Thyroid gland (tissue), 4 donors: ENCODE data around the gene SFXN5. TPM values are rescaled to one million over a fixed set of nuclear protein-coding genes. Genes with fewer than 3 reads are reported as not detected.
A peak's percentile ranks its signal among the peaks of the same experiment; 100 is the strongest.

Experiments
- DNase-seq, 2 donors: peaks; one replicate each; pipeline ENCODE4 v3.0.0-alpha.2; 2019
- H3K27ac ChIP-seq, 3 donors: fragments of 200-600 bp; sonication (generic); 1 replicate in 2 of 3; 2 replicates in 1 of 3; pipeline ENCODE4 v1.5.1; 2016 to 2019; ENCODE audit warnings: mild to moderate bottlenecking in 1 of 3, moderate library complexity in 1 of 3
- H3K27me3 ChIP-seq: fragments of 200-600 bp; sonication (generic); one replicate; pipeline ENCODE4 v1.5.1; 2019
- H3K36me3 ChIP-seq, 2 donors: fragments of 200-600 bp; sonication (generic); one replicate each; pipeline ENCODE4 v1.5.1; 2016 to 2019
- H3K4me1 ChIP-seq, 2 donors: fragments of 200-600 bp; sonication (generic); one replicate each; pipeline ENCODE4 v1.5.1; 2017 to 2019
- H3K4me3 ChIP-seq, 3 donors: fragments of 200-600 bp; sonication (generic); replicated peaks in 1 of 3; 1 replicate in 2 of 3; 2 replicates in 1 of 3; pipeline ENCODE4 v1.5.1; 2016; ENCODE audit warnings: mild to moderate bottlenecking in 1 of 3
- H3K9me3 ChIP-seq: fragments of 200-600 bp; sonication (generic); one replicate; pipeline ENCODE4 v1.5.1; 2017
- POLR2A ChIP-seq, 2 donors: fragments of 450-650 bp; IDR thresholded peaks; one replicate each; pipeline ENCODE4 v1.6.1; 2017; ENCODE audit warnings: antibody characterized with exemption in 2 of 2, mild to moderate bottlenecking in 2 of 2, moderate library complexity in 1 of 2
- WGBS, 2 donors: methylation state at CpG; one replicate each; pipeline ENCODE4 v1.1.5; 2017; 5-methylcytosine and 5-hydroxymethylcytosine counted together
- intact Hi-C: fragments of 100-400 bp; cut with DNase I; formaldehyde crosslinking; loops from one replicate; pipeline ENCODE4 v1.15.1; 2023
- total RNA-seq, 4 donors: library from RNA; depleted of rRNA; stranded (reverse); fragments of >200 nt; gene quantifications; one replicate each; pipeline ENCODE4 v1.2.3, GENCODE V29; 2016
- TF ChIP-seq, protein P1 (sequence below), 6 experiments: fragments of 200-600 bp in 3 of 6; fragments of 450-650 bp in 3 of 6; sonication (generic) in 3 of 6; IDR thresholded peaks; one replicate each; pipeline ENCODE4 v1.5.1; 2016 to 2019; ENCODE audit warnings: antibody characterized with exemption in 6 of 6, mild to moderate bottlenecking in 2 of 6, inconsistent platforms in 1 of 6, moderate library complexity in 1 of 6

Gene SFXN5
- total RNA-seq, 4 donors from 2014 or later: 10.3 to 17.2 (median 16.5) TPM

DNA sequence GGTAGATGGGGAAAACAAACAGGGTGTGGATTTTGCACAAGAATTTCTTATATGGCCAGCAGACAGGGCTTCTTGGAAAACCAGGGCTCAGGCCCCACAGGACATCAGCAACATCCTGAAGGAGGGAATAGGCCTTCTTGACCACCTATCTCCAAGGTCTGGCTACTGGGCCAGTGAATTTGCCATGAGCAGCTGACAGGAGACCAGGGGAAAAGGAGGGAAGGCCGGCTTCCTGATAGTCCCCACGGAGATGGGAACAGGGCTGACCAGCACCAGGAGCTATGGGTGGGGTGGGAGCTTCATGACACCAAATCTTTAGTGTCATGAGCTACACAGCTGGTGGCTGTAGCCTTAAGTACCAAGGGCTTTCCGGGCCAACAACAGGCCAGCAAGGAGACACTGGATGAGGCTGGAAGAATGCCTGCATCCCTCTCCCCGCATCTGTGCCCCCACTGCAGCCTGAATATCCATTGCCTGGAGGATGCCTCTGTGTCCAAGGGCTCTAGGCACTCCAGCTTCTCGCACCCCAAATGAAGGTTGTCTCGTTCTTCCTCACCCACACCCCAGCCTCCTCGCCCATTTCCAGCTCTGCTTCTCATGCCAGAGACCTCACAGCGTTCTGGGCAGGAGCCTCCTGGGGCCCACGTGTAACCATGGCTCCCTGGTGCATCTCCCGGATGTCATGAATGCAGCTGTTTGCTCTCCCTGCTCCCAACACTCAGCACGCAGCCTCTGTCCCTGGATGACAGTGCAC lies 79.4 kb downstream of the SFXN5 start:
- H3K36me3 ChIP-seq: no peaks in the 10 kb centered on the region
- H3K27ac ChIP-seq: no peak overlapping the region
- H3K4me1 ChIP-seq: no peaks in the 10 kb centered on the region
- DNase-seq: no peak
- H3K27me3 ChIP-seq: no peaks in the 10 kb centered on the region
- TF ChIP-seq, protein P1, sequence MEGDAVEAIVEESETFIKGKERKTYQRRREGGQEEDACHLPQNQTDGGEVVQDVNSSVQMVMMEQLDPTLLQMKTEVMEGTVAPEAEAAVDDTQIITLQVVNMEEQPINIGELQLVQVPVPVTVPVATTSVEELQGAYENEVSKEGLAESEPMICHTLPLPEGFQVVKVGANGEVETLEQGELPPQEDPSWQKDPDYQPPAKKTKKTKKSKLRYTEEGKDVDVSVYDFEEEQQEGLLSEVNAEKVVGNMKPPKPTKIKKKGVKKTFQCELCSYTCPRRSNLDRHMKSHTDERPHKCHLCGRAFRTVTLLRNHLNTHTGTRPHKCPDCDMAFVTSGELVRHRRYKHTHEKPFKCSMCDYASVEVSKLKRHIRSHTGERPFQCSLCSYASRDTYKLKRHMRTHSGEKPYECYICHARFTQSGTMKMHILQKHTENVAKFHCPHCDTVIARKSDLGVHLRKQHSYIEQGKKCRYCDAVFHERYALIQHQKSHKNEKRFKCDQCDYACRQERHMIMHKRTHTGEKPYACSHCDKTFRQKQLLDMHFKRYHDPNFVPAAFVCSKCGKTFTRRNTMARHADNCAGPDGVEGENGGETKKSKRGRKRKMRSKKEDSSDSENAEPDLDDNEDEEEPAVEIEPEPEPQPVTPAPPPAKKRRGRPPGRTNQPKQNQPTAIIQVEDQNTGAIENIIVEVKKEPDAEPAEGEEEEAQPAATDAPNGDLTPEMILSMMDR (IDR thresholded peaks at IDR 0.05): no peak
- no peak for TF ChIP-seq POLR2A (IDR thresholded peaks at IDR 0.05)
- no peak overlapping the region for H3K4me3 ChIP-seq
- no peaks in the 10 kb centered on the region for H3K9me3 ChIP-seq
- WGBS, 2 donors: 83 to 87% methylated on average over 10 to 11 of the region's 11 CpGs
- intact Hi-C loops: loop anchor here (5.0 kb wide), 2 partner anchors 95 to 170 kb away; no protein-coding TSS in a partner anchor

DNA sequence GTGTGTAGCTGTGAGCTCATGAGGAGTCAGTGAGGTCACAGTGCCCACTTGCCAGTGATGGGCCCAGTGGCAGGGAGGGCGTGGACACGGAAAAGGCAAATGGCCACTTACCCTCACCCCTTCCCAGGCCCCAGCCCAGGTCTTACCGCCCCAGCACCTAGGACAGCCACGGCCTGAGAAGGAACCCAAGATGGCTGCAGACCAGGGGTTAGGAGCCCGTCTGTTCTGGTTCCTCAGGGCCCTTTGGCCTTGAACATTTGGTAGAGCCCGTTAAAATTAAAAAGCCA lies 80.1 kb downstream of the SFXN5 start:
- Histone ChIP-seq H3K4me3 (no peak overlapping the region), H3K27me3 (no peaks in the 10 kb centered on the region), H3K9me3 (no peaks in the 10 kb centered on the region), H3K36me3 (no peaks in the 10 kb centered on the region), H3K27ac (no peak overlapping the region), H3K4me1 (no peaks in the 10 kb centered on the region)
- intact Hi-C loops: loop anchor here (5.0 kb wide), 2 partner anchors 96 to 171 kb away; no protein-coding TSS in a partner anchor
- DNase-seq: no peak
- WGBS, 2 donors: 90 to 99% methylated on average over 6 of the region's 6 CpGs
- TF ChIP-seq, protein P1 (IDR thresholded peaks at IDR 0.05): no peak
- TF ChIP-seq POLR2A (IDR thresholded peaks at IDR 0.05): no peak

DNA sequence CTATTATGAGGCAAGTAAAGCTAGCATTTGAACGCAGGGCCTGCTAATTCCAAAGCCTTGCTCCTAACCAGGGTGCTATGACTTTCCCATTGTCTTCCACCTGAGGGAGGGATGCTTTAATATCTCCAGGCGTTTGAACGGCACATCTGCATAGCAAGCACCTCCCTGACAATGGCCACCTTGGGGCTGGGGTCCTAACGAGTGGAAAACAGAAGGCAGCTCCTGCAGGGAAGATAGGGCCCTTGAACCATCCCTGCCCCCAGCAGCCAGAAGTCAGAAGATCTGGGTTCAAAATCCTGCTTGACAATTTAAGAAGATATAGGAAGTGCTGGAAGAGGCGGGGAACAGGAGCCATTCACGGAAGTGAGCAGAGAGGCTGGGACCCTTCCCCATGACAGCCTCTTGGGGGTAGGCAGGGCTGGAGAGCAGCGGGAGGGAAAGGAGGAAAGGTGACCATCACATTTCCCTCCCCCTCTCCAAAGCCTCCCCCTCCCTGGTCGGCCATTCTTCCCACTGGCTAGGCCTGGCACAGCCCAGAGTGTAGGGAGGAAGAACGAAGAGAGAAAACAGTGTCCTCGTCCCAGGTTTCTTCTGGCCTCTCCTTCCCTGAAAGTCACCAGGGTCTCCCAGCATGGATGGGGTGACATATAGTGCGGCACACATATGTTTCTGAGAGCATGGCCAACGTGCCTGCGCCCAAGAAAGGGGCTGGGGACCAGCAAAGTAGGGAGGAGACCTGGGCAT lies 80.6 kb downstream of the SFXN5 start:
- WGBS, 2 donors: 91 to 93% methylated on average over 13 of the region's 13 CpGs
- H3K36me3 ChIP-seq: no peaks in the 10 kb centered on the region
- H3K4me3 ChIP-seq: no peak overlapping the region
- intact Hi-C loops: loop anchor here (5.0 kb wide), 2 partner anchors 96 to 171 kb away; no protein-coding TSS in a partner anchor
- no peaks in the 10 kb centered on the region for H3K4me1 ChIP-seq
- DNase-seq: no peak
- peak overlapping the region in 1 of 3 donors; percentile 26 for H3K27ac ChIP-seq
- no peak for TF ChIP-seq POLR2A (IDR thresholded peaks at IDR 0.05)
- TF ChIP-seq, protein P1 (IDR thresholded peaks at IDR 0.05): no peak
- no peaks in the 10 kb centered on the region for H3K9me3 ChIP-seq
- H3K27me3 ChIP-seq: no peaks in the 10 kb centered on the region

DNA sequence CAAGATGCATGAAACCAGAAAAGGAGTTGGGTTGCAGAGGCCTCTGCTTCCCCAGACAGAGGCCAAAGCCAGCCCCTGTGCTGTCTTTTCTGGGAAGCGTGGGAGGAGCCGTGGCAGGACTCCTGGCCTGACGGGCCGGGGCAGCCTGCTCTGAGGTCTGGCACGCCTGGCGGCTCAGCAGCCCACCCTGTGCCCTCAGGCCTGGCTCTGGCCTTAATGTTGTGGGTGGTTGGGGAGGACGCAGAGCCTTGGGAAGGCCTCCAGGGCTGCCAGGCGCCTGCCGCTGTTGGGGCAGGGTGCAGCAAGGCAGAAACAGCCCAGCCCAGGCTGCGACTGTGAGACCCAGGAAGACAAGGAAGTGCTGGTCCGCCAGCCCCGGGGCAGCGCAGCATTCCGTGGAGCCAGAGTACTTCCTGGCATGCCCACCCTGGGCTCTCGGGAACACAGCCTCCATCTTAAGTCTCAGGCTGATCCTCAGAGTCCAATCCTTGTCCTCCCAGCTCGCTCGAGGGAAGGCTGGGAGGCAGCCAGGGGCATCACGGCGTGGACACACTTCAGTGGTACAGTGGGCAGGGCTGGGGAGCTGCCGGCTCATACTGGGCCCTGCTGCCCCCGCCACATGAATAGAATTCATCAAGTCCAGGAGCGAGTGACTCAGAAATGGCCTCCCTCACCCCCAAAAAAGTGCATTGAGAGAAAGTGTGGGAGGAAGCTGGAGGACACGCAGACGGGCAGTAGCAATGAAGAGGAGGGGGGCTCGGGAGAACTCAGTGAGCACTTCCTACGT lies 81.5 kb downstream of the SFXN5 start:
- intact Hi-C loops: loop anchor here (5.0 kb wide), 2 partner anchors 97 to 172 kb away; no protein-coding TSS in a partner anchor
- peak overlapping the region in 2 of 3 donors; percentile 26 to 41 for H3K27ac ChIP-seq

More for the DNA sequence above, 81.5 kb downstream of the SFXN5 start:
- H3K9me3 ChIP-seq: no peaks in the 10 kb centered on the region
- H3K27me3 ChIP-seq: no peaks in the 10 kb centered on the region
- no peak for DNase-seq
- no peak for TF ChIP-seq POLR2A (IDR thresholded peaks at IDR 0.05)
- TF ChIP-seq, protein P1 (IDR thresholded peaks at IDR 0.05): no peak
- no peak overlapping the region for H3K4me3 ChIP-seq
- H3K4me1 ChIP-seq: no peaks in the 10 kb centered on the region
- WGBS, 2 donors: 86 to 88% methylated on average over 17 to 24 of the region's 26 CpGs
- H3K36me3 ChIP-seq: no peaks in the 10 kb centered on the region
